Measurements from ENCODE around the gene POC1A.

GRCh38 chr3:52088445-52089367 is 65.5 kb downstream of the POC1A start:
- no peak for TF ChIP-seq USF2 (IDR thresholded peaks at IDR 0.05; ENCODE audit: borderline replicate concordance, low read depth, low read length)
- TF ChIP-seq KDM1A (IDR thresholded peaks at IDR 0.05; ENCODE audit: borderline replicate concordance), result no peak
- TF ChIP-seq ESRRA (IDR thresholded peaks at IDR 0.05; ENCODE audit: low read length), result no peak
- TF ChIP-seq EP300 (IDR thresholded peaks at IDR 0.05; ENCODE audit: borderline replicate concordance in 1 of 2, control insufficient read depth in 1 of 2, low read depth in 2 of 2, low read length in 2 of 2), result no peak
- no peak for TF ChIP-seq BMI1 (IDR thresholded peaks at IDR 0.05; ENCODE audit: borderline replicate concordance)
- no peak for TF ChIP-seq SREBF2 (IDR thresholded peaks at IDR 0.05; ENCODE audit: low read length)
- TF ChIP-seq TBL1XR1 (IDR thresholded peaks at IDR 0.05; ENCODE audit: low read depth, low read length), result no peak
- no peak for TF ChIP-seq SIN3A (IDR thresholded peaks at IDR 0.05; ENCODE audit: low read depth, low read length)
- no peak for TF ChIP-seq RCOR1 (conservative IDR thresholded peaks at IDR 0.05; ENCODE audit: low read depth, low read length)
- TF ChIP-seq POLR2AphosphoS2 (IDR thresholded peaks at IDR 0.05; ENCODE audit: low read depth, low read length), result no peak

Measured in GM12878 (cell line).